K562 (cell line): ENCODE results near the gene VSX2. TPM values are rescaled to one million over a fixed set of nuclear protein-coding genes. Genes with fewer than 3 reads are reported as not detected.

Experiments
- DDX20 ChIP-seq: fragments of 450-650 bp; IDR thresholded peaks from 2 replicates; pipeline ENCODE4 v1.6.1; 2016; ENCODE audit warnings: missing genetic modification characterization, low read depth, mild to moderate bottlenecking, missing compliant biosample characterization, moderate library complexity
- ESRRB ChIP-seq: fragments of 250-450 bp; sonication (Bioruptor Pico); IDR thresholded peaks from 2 replicates; pipeline ENCODE4 v1.5.0; 2020; ENCODE audit warnings: mild to moderate bottlenecking, moderate library complexity, borderline replicate concordance
- KLF10 ChIP-seq: fragments of 250-450 bp; sonication (Bioruptor Pico); IDR thresholded peaks from 2 replicates; pipeline ENCODE4 v1.6.1; 2021; ENCODE audit warnings: matching md5 sums
- MCM2 ChIP-seq: fragments of 450-650 bp; IDR thresholded peaks from 2 replicates; pipeline ENCODE4 v1.6.1; 2017; ENCODE audit warnings: low read depth, mild to moderate bottlenecking
- MTA3 ChIP-seq: fragments of 450-650 bp; formaldehyde crosslinking; IDR thresholded peaks from 2 replicates; pipeline ENCODE4 v1.6.1; 2017; ENCODE audit warnings: mild to moderate bottlenecking, borderline replicate concordance
- MYC ChIP-seq, 2 experiments: fragments of 250-450 bp in 1 of 2; sonication (Bioruptor Pico) in 1 of 2; IDR thresholded peaks; 2 replicates each; pipeline versions ENCODE4 v1.5.1 to v1.6.1; 2012 to 2021; ENCODE audit warnings: low read depth in 2 of 2, borderline replicate concordance in 1 of 2, improper control_type of control experiment in 1 of 2, low read length in 1 of 2, mild to moderate bottlenecking in 1 of 2, moderate library complexity in 1 of 2
- NCOR1 ChIP-seq: fragments of 450-650 bp; IDR thresholded peaks from 2 replicates; pipeline ENCODE4 v1.6.1; 2016; ENCODE audit warnings: mild to moderate bottlenecking, moderate library complexity
- RAD21 ChIP-seq, 2 experiments: fragments of 250-450 bp in 1 of 2; fragments of 450-650 bp in 1 of 2; sonication (Bioruptor Pico) in 1 of 2; formaldehyde crosslinking in 1 of 2; IDR thresholded peaks in 1 of 2; conservative IDR thresholded peaks in 1 of 2; 2 replicates each; pipeline versions ENCODE4 v1.4.0 to v1.8.0; 2020 to 2022; ENCODE audit warnings: mild to moderate bottlenecking in 2 of 2, moderate library complexity in 1 of 2
- SLC30A9 ChIP-seq: fragments of 250-450 bp; sonication (Bioruptor Pico); IDR thresholded peaks from 2 replicates; pipeline ENCODE4 v1.8.0; 2022; ENCODE audit warnings: mild to moderate bottlenecking, moderate library complexity
- TAF9B ChIP-seq: fragments of 450-650 bp; IDR thresholded peaks from 2 replicates; pipeline ENCODE4 v1.6.1; 2018; ENCODE audit warnings: mild to moderate bottlenecking; ENCODE audit not compliant: partially characterized antibody
- ZNF197 ChIP-seq: fragments of 200-800 bp; sonication (Bioruptor generic); IDR thresholded peaks from 2 replicates; pipeline ENCODE4 v1.6.1; 2016; ENCODE audit warnings: low read depth, missing genetic modification characterization, missing compliant biosample characterization
- ZNF431 ChIP-seq: sonication (generic); formaldehyde crosslinking; IDR thresholded peaks from 2 replicates; pipeline ENCODE4 v1.8.0; 2022; ENCODE audit warnings: mild to moderate bottlenecking, missing genetic modification reagents
- ZZZ3 ChIP-seq: fragments of 450-650 bp; IDR thresholded peaks from 2 replicates; pipeline ENCODE4 v1.6.1; 2016; ENCODE audit warnings: antibody characterized with exemption, mild to moderate bottlenecking, moderate library complexity
- polyA plus RNA-seq, 8 experiments: library from polyadenylated mRNA; depleted of rRNA in 4 of 8; stranded (reverse) in 5 of 8; unstranded in 3 of 8; fragments of >200 nt; fragmentation: Nextera tagmentation in 2 of 8; fragmentation: Illumina TruSeq in 1 of 8; extraction: Ambion mirVana in 2 of 8; extraction: Trizol in 1 of 8; gene quantifications; 2 replicates each; pipeline versions ENCODE4 v1.2.1 to v1.2.3, GENCODE V29; 2011 to 2014; ENCODE audit warnings: inconsistent platforms in 1 of 8, missing spikeins in 1 of 8
- total RNA-seq, 7 experiments: library from RNA; depleted of rRNA in 6 of 7; stranded (reverse); fragments of >200 nt in 6 of 7; fragmentation: Illumina TruSeq in 2 of 7; extraction: Trizol in 2 of 7; gene quantifications; 2 replicates each; pipeline versions ENCODE4 v1.2.1 to v1.2.3, GENCODE V29; 2011 to 2021; ENCODE audit warnings: low replicate concordance in 1 of 7
- TF ChIP-seq, protein P1 (sequence below), 2 experiments: fragments of 450-650 bp; formaldehyde crosslinking in 1 of 2; IDR thresholded peaks; 2 replicates each; pipeline versions ENCODE4 v1.4.0 to v1.6.1; 2014 to 2020; ENCODE audit warnings: mild to moderate bottlenecking in 2 of 2, borderline replicate concordance in 1 of 2, low read depth in 1 of 2
- TF ChIP-seq, protein P2 (sequence below): fragments of 200-400 bp; formaldehyde crosslinking; IDR thresholded peaks from 2 replicates; pipeline ENCODE4 v1.6.1; 2017; ENCODE audit warnings: mild to moderate bottlenecking, low read depth, low read length, moderate library complexity
- TF ChIP-seq, protein P3 (sequence below), 3 experiments: IDR thresholded peaks in 2 of 3; conservative IDR thresholded peaks in 1 of 3; 2 replicates each; pipeline ENCODE4 v1.5.1; 2011 to 2012; ENCODE audit warnings: low read length in 3 of 3, mild to moderate bottlenecking in 3 of 3, control low read depth in 2 of 3, improper control_type of control experiment in 1 of 3, inconsistent platforms in 1 of 3, low read depth in 1 of 3, mixed read lengths in 1 of 3, moderate library complexity in 1 of 3; ENCODE audit not compliant: insufficient read depth in 2 of 3

The VSX2 gene
- total and polyA plus RNA-seq, 9 of the 15 experiments (the other 6 are each of a cell fraction or from before 2014, with no cell fraction given), result 0.04 TPM; not detected in 8

DNA sequence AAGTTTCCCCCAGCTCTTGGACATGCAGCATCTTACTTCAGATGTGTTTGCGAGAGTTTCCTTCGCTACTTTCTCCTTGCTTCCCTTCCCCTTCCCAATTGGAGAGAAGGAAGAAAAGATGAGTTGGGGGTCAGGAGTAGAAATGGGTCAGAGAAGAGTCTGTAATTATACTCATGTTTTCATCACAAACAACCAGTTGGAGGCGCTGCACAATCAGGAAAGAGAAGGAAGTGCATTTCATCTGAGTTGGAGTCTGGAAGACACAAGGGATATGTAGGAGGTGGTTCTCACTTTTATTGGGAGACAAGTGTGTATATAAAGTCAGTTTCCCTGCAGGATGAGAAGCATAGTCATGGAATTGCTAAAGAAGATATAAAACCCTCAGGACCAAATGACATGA, 31.3 kb upstream of the VSX2 start (continued):
- TF ChIP-seq, protein P1, sequence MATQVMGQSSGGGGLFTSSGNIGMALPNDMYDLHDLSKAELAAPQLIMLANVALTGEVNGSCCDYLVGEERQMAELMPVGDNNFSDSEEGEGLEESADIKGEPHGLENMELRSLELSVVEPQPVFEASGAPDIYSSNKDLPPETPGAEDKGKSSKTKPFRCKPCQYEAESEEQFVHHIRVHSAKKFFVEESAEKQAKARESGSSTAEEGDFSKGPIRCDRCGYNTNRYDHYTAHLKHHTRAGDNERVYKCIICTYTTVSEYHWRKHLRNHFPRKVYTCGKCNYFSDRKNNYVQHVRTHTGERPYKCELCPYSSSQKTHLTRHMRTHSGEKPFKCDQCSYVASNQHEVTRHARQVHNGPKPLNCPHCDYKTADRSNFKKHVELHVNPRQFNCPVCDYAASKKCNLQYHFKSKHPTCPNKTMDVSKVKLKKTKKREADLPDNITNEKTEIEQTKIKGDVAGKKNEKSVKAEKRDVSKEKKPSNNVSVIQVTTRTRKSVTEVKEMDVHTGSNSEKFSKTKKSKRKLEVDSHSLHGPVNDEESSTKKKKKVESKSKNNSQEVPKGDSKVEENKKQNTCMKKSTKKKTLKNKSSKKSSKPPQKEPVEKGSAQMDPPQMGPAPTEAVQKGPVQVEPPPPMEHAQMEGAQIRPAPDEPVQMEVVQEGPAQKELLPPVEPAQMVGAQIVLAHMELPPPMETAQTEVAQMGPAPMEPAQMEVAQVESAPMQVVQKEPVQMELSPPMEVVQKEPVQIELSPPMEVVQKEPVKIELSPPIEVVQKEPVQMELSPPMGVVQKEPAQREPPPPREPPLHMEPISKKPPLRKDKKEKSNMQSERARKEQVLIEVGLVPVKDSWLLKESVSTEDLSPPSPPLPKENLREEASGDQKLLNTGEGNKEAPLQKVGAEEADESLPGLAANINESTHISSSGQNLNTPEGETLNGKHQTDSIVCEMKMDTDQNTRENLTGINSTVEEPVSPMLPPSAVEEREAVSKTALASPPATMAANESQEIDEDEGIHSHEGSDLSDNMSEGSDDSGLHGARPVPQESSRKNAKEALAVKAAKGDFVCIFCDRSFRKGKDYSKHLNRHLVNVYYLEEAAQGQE (IDR thresholded peaks at IDR 0.05; ENCODE audit: borderline replicate concordance), result peak; percentile 11; the same call in 1 of the 2 replicates
- TF ChIP-seq, protein P1 (CRISPR knock-in tag; IDR thresholded peaks at IDR 0.05; ENCODE audit: low read depth), result no peak
- TF ChIP-seq DDX20 (no peak), TAF9B (no peak), SLC30A9 (CRISPR knock-in tag) (no peak), MCM2 (no peak), NCOR1 (no peak), ZNF431 (CRISPR knock-in tag) (no peak), MTA3 (no peak), KLF10 (no peak), ZZZ3 (no peak), ESRRB (no peak), MYC (IDR thresholded peaks at IDR 0.05; ENCODE audit: low read depth, low read length) (no peak), MYC (CRISPR knock-in tag; IDR thresholded peaks at IDR 0.05; ENCODE audit: borderline replicate concordance, low read depth) (no peak), RAD21 (CRISPR knock-in tag; conservative IDR thresholded peaks at IDR 0.05 in 1 of 2, IDR thresholded peaks at IDR 0.05 in 1 of 2) (peak in 1 of 2 experiments; percentile 51; a peak in 2 of 4 replicates), ZNF197 (CRISPR knock-in tag) (no peak)
- TF ChIP-seq, protein P2, sequence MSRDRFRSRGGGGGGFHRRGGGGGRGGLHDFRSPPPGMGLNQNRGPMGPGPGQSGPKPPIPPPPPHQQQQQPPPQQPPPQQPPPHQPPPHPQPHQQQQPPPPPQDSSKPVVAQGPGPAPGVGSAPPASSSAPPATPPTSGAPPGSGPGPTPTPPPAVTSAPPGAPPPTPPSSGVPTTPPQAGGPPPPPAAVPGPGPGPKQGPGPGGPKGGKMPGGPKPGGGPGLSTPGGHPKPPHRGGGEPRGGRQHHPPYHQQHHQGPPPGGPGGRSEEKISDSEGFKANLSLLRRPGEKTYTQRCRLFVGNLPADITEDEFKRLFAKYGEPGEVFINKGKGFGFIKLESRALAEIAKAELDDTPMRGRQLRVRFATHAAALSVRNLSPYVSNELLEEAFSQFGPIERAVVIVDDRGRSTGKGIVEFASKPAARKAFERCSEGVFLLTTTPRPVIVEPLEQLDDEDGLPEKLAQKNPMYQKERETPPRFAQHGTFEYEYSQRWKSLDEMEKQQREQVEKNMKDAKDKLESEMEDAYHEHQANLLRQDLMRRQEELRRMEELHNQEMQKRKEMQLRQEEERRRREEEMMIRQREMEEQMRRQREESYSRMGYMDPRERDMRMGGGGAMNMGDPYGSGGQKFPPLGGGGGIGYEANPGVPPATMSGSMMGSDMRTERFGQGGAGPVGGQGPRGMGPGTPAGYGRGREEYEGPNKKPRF, result no peak
- TF ChIP-seq, protein P3, sequence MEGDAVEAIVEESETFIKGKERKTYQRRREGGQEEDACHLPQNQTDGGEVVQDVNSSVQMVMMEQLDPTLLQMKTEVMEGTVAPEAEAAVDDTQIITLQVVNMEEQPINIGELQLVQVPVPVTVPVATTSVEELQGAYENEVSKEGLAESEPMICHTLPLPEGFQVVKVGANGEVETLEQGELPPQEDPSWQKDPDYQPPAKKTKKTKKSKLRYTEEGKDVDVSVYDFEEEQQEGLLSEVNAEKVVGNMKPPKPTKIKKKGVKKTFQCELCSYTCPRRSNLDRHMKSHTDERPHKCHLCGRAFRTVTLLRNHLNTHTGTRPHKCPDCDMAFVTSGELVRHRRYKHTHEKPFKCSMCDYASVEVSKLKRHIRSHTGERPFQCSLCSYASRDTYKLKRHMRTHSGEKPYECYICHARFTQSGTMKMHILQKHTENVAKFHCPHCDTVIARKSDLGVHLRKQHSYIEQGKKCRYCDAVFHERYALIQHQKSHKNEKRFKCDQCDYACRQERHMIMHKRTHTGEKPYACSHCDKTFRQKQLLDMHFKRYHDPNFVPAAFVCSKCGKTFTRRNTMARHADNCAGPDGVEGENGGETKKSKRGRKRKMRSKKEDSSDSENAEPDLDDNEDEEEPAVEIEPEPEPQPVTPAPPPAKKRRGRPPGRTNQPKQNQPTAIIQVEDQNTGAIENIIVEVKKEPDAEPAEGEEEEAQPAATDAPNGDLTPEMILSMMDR (IDR thresholded peaks at IDR 0.05 in 2 of 3, conservative IDR thresholded peaks at IDR 0.05 in 1 of 3; ENCODE audit: insufficient read depth in 2 of 3, low read depth in 1 of 3, low read length in 3 of 3), result peak; percentile 46 to 49 (median 48); a peak in 5 of 6 replicates
